HEK293T (cell line): ENCODE measurements around the gene SPECC1L.

Experiments used
- FOXM1 ChIP-seq: fragments of 450-650 bp; IDR thresholded peaks from 2 replicates; pipeline ENCODE4 v1.6.1; 2017; ENCODE audit warnings: mild to moderate bottlenecking, borderline replicate concordance
- SP1 ChIP-seq: fragments of 450-650 bp; IDR thresholded peaks from 2 replicates; pipeline ENCODE4 v1.6.1; 2017

- TF ChIP-seq FOXM1 (no peak), SP1 (no peak)
These were observed 143.9 kb downstream of the SPECC1L start for GRCh38 chr22:24414523-24414922.
